Trophoblast cell (in vitro differentiated cells and primary cell): Measurements from ENCODE around the gene LRRC7.
A peak's percentile ranks its signal among the peaks of the same experiment; 100 is the strongest.

Experiments used
- DNase-seq, 2 donors: peaks; one replicate each; pipeline ENCODE4 v3.0.0-alpha.2; 2016
- H2AFZ ChIP-seq: 2 replicates; pipeline ENCODE4 v1.6.1; 2013; ENCODE audit warnings: low read length, moderate library complexity, mild to moderate bottlenecking; ENCODE audit not compliant: insufficient read depth, poor library complexity
- H2AK5ac ChIP-seq: 2 replicates; pipeline ENCODE4 v1.6.1; 2013; ENCODE audit warnings: mild to moderate bottlenecking, low read length
- H2BK120ac ChIP-seq: 2 replicates; pipeline ENCODE4 v1.6.1; 2013; ENCODE audit warnings: low read length, mild to moderate bottlenecking, moderate library complexity; ENCODE audit not compliant: insufficient read depth, poor library complexity
- H2BK12ac ChIP-seq: 2 replicates; pipeline ENCODE4 v1.6.1; 2013; ENCODE audit warnings: mild to moderate bottlenecking, low read length, moderate library complexity
- H2BK5ac ChIP-seq: 2 replicates; pipeline ENCODE4 v1.6.1; 2013; ENCODE audit warnings: low read length, low read depth, moderate library complexity, mild to moderate bottlenecking; ENCODE audit not compliant: poor library complexity
- H3K14ac ChIP-seq: 2 replicates; pipeline ENCODE4 v1.6.1; 2013; ENCODE audit warnings: mild to moderate bottlenecking, low read length
- H3K18ac ChIP-seq: 2 replicates; pipeline ENCODE4 v1.6.1; 2013; ENCODE audit warnings: mild to moderate bottlenecking, low read length
- H3K23ac ChIP-seq: 2 replicates; pipeline ENCODE4 v1.6.1; 2013; ENCODE audit warnings: low read length
- H3K27ac ChIP-seq: 2 replicates; pipeline ENCODE4 v1.5.1; 2013; ENCODE audit warnings: low read depth, mild to moderate bottlenecking, inconsistent platforms, low read length, moderate library complexity
- H3K27me3 ChIP-seq: 2 replicates; pipeline ENCODE4 v1.6.1; 2013; ENCODE audit warnings: inconsistent platforms, mild to moderate bottlenecking, low read length, moderate library complexity; ENCODE audit not compliant: insufficient read depth
- H3K36me3 ChIP-seq, 2 experiments: 1 replicate in 1 of 2; 2 replicates in 1 of 2; pipeline ENCODE4 v1.6.1; 2013; ENCODE audit warnings: low read length in 2 of 2, mild to moderate bottlenecking in 2 of 2, moderate library complexity in 1 of 2; ENCODE audit not compliant: insufficient read depth in 2 of 2, control insufficient read depth in 1 of 2
- H3K4ac ChIP-seq: 2 replicates; pipeline ENCODE4 v1.6.1; 2013; ENCODE audit warnings: low read depth, mild to moderate bottlenecking, low read length, moderate library complexity
- H3K4me1 ChIP-seq, 2 experiments: 1 replicate in 1 of 2; 2 replicates in 1 of 2; pipeline ENCODE4 v1.6.1; 2013; ENCODE audit warnings: low read length in 2 of 2, mild to moderate bottlenecking in 2 of 2, moderate library complexity in 1 of 2; ENCODE audit not compliant: insufficient read depth in 2 of 2, control insufficient read depth in 1 of 2
- H3K4me2 ChIP-seq: 2 replicates; pipeline ENCODE4 v1.6.1; 2013; ENCODE audit warnings: inconsistent platforms, mild to moderate bottlenecking, low read length, moderate library complexity
- H3K4me3 ChIP-seq: 2 replicates; pipeline ENCODE4 v1.5.1; 2013; ENCODE audit warnings: mild to moderate bottlenecking, low read depth, low read length, inconsistent platforms
- H3K79me1 ChIP-seq: one replicate; pipeline ENCODE4 v1.6.1; 2013; ENCODE audit warnings: low read length
- H3K79me2 ChIP-seq: 2 replicates; pipeline ENCODE4 v1.6.1; 2013; ENCODE audit warnings: low read length, mild to moderate bottlenecking; ENCODE audit not compliant: control insufficient read depth, insufficient read depth, poor library complexity
- H3K9ac ChIP-seq: 2 replicates; pipeline ENCODE4 v1.6.1; 2013; ENCODE audit warnings: mild to moderate bottlenecking, low read length
- H3K9me3 ChIP-seq: 2 replicates; pipeline ENCODE4 v1.6.1; 2013; ENCODE audit warnings: low read depth, mild to moderate bottlenecking, control low read depth, inconsistent platforms, low read length; ENCODE audit not compliant: insufficient read depth
- H4K12ac ChIP-seq: 2 replicates; pipeline ENCODE4 v1.6.1; 2013; ENCODE audit warnings: low read depth, mild to moderate bottlenecking, low read length, moderate library complexity
- H4K8ac ChIP-seq: 2 replicates; pipeline ENCODE4 v1.6.1; 2013; ENCODE audit warnings: low read depth, mild to moderate bottlenecking, low read length, moderate library complexity
- H4K91ac ChIP-seq: one replicate; pipeline ENCODE4 v1.6.1; 2013; ENCODE audit warnings: low read depth, mild to moderate bottlenecking, low read length, moderate library complexity
- WGBS: extraction: QIAGEN DNeasy Blood & Tissue Kit; methylation state at CpG from one replicate; pipeline ENCODE4 v1.1.7; 2013; ENCODE audit warnings: missing lambda C conversion rate; ENCODE audit not compliant: insufficient read length, insufficient coverage; ENCODE audit errors: extremely low coverage; 5-methylcytosine and 5-hydroxymethylcytosine counted together

Gene LRRC7

DNA sequence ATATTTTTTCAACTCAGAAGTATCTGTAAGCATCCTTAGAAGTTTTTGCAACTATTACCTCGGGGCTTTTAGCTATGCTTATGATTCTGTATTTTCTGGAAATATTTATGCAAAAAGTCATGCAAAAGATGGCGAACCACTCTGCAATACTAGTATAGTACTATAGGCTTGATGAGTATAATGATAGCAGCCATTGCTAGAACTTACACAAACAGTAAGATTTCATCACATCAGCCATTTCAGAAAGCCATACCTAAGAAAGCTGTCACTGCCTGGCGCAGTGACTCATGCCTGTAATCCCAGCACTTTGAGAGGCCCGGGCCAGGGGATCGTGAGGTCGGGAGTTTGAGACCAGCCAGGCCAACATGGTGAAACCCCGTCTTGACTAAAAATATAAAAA lies 227.1 kb downstream of the LRRC7 start:
- Histone ChIP-seq H3K23ac (no peak overlapping the region), H4K12ac (no peak overlapping the region), H3K4me3 (no peak overlapping the region), H4K91ac (no peak overlapping the region), H3K4me1 (no peaks in the 10 kb centered on the region), H3K9me3 (no peaks in the 10 kb centered on the region), H3K9ac (no peak overlapping the region), H3K14ac (no peak overlapping the region), H2BK5ac (no peak overlapping the region), H2BK12ac (no peak overlapping the region), H3K27ac (no peak overlapping the region), H3K4ac (no peak overlapping the region), H3K27me3 (no peaks in the 10 kb centered on the region), H3K79me2 (no peaks in the 10 kb centered on the region), H3K36me3 (no peaks in the 10 kb centered on the region), H3K18ac (no peak overlapping the region), H3K79me1 (no peaks in the 10 kb centered on the region), H2AK5ac (no peak overlapping the region), H2BK120ac (no peak overlapping the region), H2AFZ (no peak overlapping the region), H3K4me2 (no peak overlapping the region), H4K8ac (no peak overlapping the region)
- DNase-seq: peak; percentile 64 to 84
- WGBS: no CpG with 5 or more reads among the region's 7 CpGs

DNA sequence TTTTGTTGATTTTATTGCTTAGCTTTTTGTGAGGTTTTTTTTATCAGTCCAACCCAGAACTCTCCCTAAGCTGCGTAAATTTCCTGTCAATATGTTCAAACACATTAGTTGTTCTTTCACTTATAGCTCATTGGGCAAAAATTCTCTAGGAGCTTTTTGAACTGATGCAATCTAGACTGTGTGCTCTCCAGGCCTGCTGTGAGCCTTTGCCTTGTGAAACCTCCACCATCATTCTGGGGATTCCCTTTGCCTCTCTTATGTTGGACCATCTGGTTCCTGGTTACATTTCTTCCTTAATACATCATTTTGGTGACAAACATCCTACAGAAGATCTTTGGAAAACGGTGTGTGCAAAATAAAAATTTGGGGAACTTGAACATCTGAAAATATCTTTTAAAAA lies 247.2 kb downstream of the LRRC7 start:
- H3K4me2 ChIP-seq: no peak overlapping the region
- H2BK12ac ChIP-seq: no peak overlapping the region
- no peak overlapping the region for H4K91ac ChIP-seq
- H3K9ac ChIP-seq: no peak overlapping the region
- H2BK5ac ChIP-seq: no peak overlapping the region
- H3K4me3 ChIP-seq: no peak overlapping the region
- peak in 1 of 2 donors; percentile 16 for DNase-seq
- no peak overlapping the region for H4K8ac ChIP-seq
- H2BK120ac ChIP-seq: no peak overlapping the region
- no peaks in the 10 kb centered on the region for H3K79me1 ChIP-seq
- no peak overlapping the region for H2AK5ac ChIP-seq
- no peak overlapping the region for H3K23ac ChIP-seq
- no CpG with 5 or more reads among the region's 2 CpGs for WGBS
- H3K79me2 ChIP-seq: no peaks in the 10 kb centered on the region
- H3K4me1 ChIP-seq: no peaks in the 10 kb centered on the region
- H3K9me3 ChIP-seq: no peaks in the 10 kb centered on the region
- no peak overlapping the region for H4K12ac ChIP-seq
- no peaks in the 10 kb centered on the region for H3K27me3 ChIP-seq
- H3K18ac ChIP-seq: no peak overlapping the region
- no peak overlapping the region for H3K27ac ChIP-seq
- no peaks in the 10 kb centered on the region for H3K36me3 ChIP-seq
- no peak overlapping the region for H2AFZ ChIP-seq
- no peak overlapping the region for H3K14ac ChIP-seq
- H3K4ac ChIP-seq: no peak overlapping the region

GRCh38 chr1:69824932-69825331 lies 257.2 kb downstream of the LRRC7 start:
- DNase-seq: no peak
- no peak overlapping the region for H2BK12ac ChIP-seq
- no peak overlapping the region for H3K27ac ChIP-seq
- H3K4ac ChIP-seq: no peak overlapping the region
- H3K79me2 ChIP-seq: no peaks in the 10 kb centered on the region
- no peak overlapping the region for H2AK5ac ChIP-seq
- no peak overlapping the region for H3K4me2 ChIP-seq
- H2BK5ac ChIP-seq: no peak overlapping the region
- no peak overlapping the region for H3K14ac ChIP-seq
- no peak overlapping the region for H3K9ac ChIP-seq
- no peak overlapping the region for H3K18ac ChIP-seq
- no peak overlapping the region for H4K91ac ChIP-seq
- no peaks in the 10 kb centered on the region for H3K36me3 ChIP-seq
- no peak overlapping the region for H4K12ac ChIP-seq
- no peaks in the 10 kb centered on the region for H3K27me3 ChIP-seq
- no peaks in the 10 kb centered on the region for H3K9me3 ChIP-seq
- no peak overlapping the region for H2AFZ ChIP-seq
- H2BK120ac ChIP-seq: no peak overlapping the region
- no peak overlapping the region for H4K8ac ChIP-seq
- no peaks in the 10 kb centered on the region for H3K4me1 ChIP-seq
- no peaks in the 10 kb centered on the region for H3K79me1 ChIP-seq
- H3K4me3 ChIP-seq: no peak overlapping the region
- no peak overlapping the region for H3K23ac ChIP-seq

GRCh38 chr1:69827732-69828131 lies 260.0 kb downstream of the LRRC7 start:
- H3K23ac ChIP-seq: no peak overlapping the region
- no peaks in the 10 kb centered on the region for H3K79me2 ChIP-seq
- no peak overlapping the region for H3K27ac ChIP-seq
- no peak overlapping the region for H3K4me2 ChIP-seq
- no peak overlapping the region for H4K8ac ChIP-seq
- H3K18ac ChIP-seq: no peak overlapping the region
- no peaks in the 10 kb centered on the region for H3K79me1 ChIP-seq
- H3K36me3 ChIP-seq: no peaks in the 10 kb centered on the region
- H4K12ac ChIP-seq: no peak overlapping the region
- no peaks in the 10 kb centered on the region for H3K9me3 ChIP-seq
- H2BK12ac ChIP-seq: no peak overlapping the region
- no peak overlapping the region for H2BK120ac ChIP-seq
- DNase-seq: no peak
- no peak overlapping the region for H2AK5ac ChIP-seq
- no peaks in the 10 kb centered on the region for H3K4me1 ChIP-seq
- no peak overlapping the region for H3K4ac ChIP-seq
- no CpG with 5 or more reads among the region's 2 CpGs for WGBS
- no peaks in the 10 kb centered on the region for H3K27me3 ChIP-seq
- H2AFZ ChIP-seq: no peak overlapping the region
- no peak overlapping the region for H3K14ac ChIP-seq
- H3K9ac ChIP-seq: no peak overlapping the region
- no peak overlapping the region for H4K91ac ChIP-seq
- no peak overlapping the region for H2BK5ac ChIP-seq
- no peak overlapping the region for H3K4me3 ChIP-seq
